Smooth muscle cell (in vitro differentiated cells): Measurements from ENCODE around the gene NCAPD3. TPM values are rescaled to one million over a fixed set of nuclear protein-coding genes. Genes with fewer than 3 reads are reported as not detected.

Source experiments
- DNase-seq: peaks from one replicate; lab custom pipeline; 2025; ENCODE audit not compliant: unreplicated experiment; lab: John Stamatoyannopoulos, UW
- H2AFZ ChIP-seq: fragments of 200-600 bp; sonication (generic); 2 replicates; pipeline ENCODE4 v1.6.0; 2016; ENCODE audit warnings: antibody characterized with exemption, low read depth, mild to moderate bottlenecking
- H3F3A ChIP-seq: fragments of 200-600 bp; sonication (generic); 2 replicates; pipeline ENCODE4 v1.6.0; 2017; ENCODE audit warnings: antibody characterized with exemption, low read depth
- H3K27ac ChIP-seq: fragments of 200-600 bp; sonication (generic); 2 replicates; pipeline ENCODE4 v1.5.1; 2016; ENCODE audit warnings: low read depth, mild to moderate bottlenecking
- H3K27me3 ChIP-seq: fragments of 200-600 bp; sonication (generic); 2 replicates; pipeline ENCODE4 v1.6.1; 2016; ENCODE audit warnings: low read depth, mild to moderate bottlenecking
- H3K36me3 ChIP-seq: fragments of 200-600 bp; sonication (generic); 2 replicates; pipeline ENCODE4 v1.5.1; 2016; ENCODE audit warnings: low read depth
- H3K4me1 ChIP-seq: fragments of 200-600 bp; sonication (generic); 2 replicates; pipeline ENCODE4 v1.5.1; 2016; ENCODE audit warnings: low read depth
- H3K4me2 ChIP-seq: fragments of 200-600 bp; sonication (generic); 2 replicates; pipeline ENCODE4 v1.6.0; 2016; ENCODE audit warnings: mild to moderate bottlenecking
- H3K4me3 ChIP-seq: fragments of 200-600 bp; sonication (generic); 2 replicates; pipeline ENCODE4 v1.5.1; 2016; ENCODE audit warnings: mild to moderate bottlenecking
- H3K79me2 ChIP-seq: fragments of 200-600 bp; sonication (generic); 2 replicates; pipeline ENCODE4 v1.6.0; 2016; ENCODE audit warnings: low read depth, mild to moderate bottlenecking
- H3K9ac ChIP-seq: fragments of 200-600 bp; sonication (generic); 2 replicates; pipeline ENCODE4 v1.6.0; 2016; ENCODE audit warnings: low read depth
- H3K9me3 ChIP-seq: fragments of 200-600 bp; sonication (generic); replicated peaks from 2 replicates; pipeline ENCODE4 v1.5.1; 2016; ENCODE audit warnings: low read depth
- H4K20me1 ChIP-seq: fragments of 200-600 bp; sonication (generic); 2 replicates; pipeline ENCODE4 v1.6.0; 2016; ENCODE audit warnings: low read depth
- WGBS: methylation state at CpG from one replicate; pipeline ENCODE4 v1.1.7; 2016; ENCODE audit warnings: low lambda C conversion rate; 5-methylcytosine and 5-hydroxymethylcytosine counted together
- polyA plus RNA-seq: library from polyadenylated mRNA; unstranded; fragments of >200 nt; fragmentation: Nextera tagmentation; extraction: Ambion mirVana; gene quantifications from 2 replicates; pipeline ENCODE4 v1.2.1, GENCODE V29; 2016
- total RNA-seq: library from RNA; depleted of rRNA; stranded (reverse); fragments of >200 nt; gene quantifications from 2 replicates; pipeline ENCODE4 v1.2.3, GENCODE V29; 2014
- TF ChIP-seq, protein P1 (sequence below): fragments of 200-600 bp; sonication (generic); IDR thresholded peaks from 2 replicates; pipeline ENCODE4 v1.5.1; 2017; ENCODE audit warnings: borderline replicate concordance, mild to moderate bottlenecking, antibody characterized with exemption; ENCODE audit not compliant: insufficient read depth, poor library complexity, severe bottlenecking

The NCAPD3 gene
- total and polyA plus RNA-seq, 2 experiments from 2014 or later = 6.6 to 11.0 TPM

GRCh38 chr11:134246100-134246499 lies 22.3 kb upstream of the NCAPD3 start:
- Histone ChIP-seq H3K27me3 (no peaks in the 10 kb centered on the region), H2AFZ (no peak overlapping the region), H4K20me1 (no peaks in the 10 kb centered on the region), H3K4me2 (no peak overlapping the region), H3K27ac (no peak overlapping the region), H3K79me2 (no peaks in the 10 kb centered on the region), H3K4me1 (no peaks in the 10 kb centered on the region), H3F3A (no peaks in the 10 kb centered on the region), H3K9ac (no peak overlapping the region), H3K36me3 (peaks cover 14% of the 10 kb centered on the region), H3K4me3 (no peak overlapping the region), H3K9me3 (no peaks in the 10 kb centered on the region)
- TF ChIP-seq, protein P1, sequence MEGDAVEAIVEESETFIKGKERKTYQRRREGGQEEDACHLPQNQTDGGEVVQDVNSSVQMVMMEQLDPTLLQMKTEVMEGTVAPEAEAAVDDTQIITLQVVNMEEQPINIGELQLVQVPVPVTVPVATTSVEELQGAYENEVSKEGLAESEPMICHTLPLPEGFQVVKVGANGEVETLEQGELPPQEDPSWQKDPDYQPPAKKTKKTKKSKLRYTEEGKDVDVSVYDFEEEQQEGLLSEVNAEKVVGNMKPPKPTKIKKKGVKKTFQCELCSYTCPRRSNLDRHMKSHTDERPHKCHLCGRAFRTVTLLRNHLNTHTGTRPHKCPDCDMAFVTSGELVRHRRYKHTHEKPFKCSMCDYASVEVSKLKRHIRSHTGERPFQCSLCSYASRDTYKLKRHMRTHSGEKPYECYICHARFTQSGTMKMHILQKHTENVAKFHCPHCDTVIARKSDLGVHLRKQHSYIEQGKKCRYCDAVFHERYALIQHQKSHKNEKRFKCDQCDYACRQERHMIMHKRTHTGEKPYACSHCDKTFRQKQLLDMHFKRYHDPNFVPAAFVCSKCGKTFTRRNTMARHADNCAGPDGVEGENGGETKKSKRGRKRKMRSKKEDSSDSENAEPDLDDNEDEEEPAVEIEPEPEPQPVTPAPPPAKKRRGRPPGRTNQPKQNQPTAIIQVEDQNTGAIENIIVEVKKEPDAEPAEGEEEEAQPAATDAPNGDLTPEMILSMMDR = no peak
- WGBS = 94% methylated on average over 11 of the region's 11 CpGs
- DNase-seq = no peak

DNA sequence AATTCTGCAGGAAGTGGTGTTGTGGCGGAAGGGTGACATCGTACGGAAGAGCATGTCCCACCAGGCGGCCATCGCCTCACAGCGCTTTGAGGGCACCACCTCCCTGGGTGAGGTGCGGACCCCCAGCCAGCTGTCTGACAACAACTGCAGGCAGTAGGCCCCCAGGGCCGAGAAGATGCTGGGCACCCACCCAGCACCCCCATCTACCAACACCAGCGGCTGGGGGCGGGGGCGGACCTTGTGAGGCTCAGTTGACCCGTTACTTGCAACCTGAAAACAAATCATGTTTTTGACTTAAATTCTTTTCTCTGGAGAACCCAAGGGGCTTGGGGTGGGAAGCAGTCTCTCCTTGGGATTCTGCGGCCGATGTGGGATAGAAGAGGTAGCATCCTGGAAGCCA lies 21.7 kb upstream of the NCAPD3 start:
- no peaks in the 10 kb centered on the region for H3K79me2 ChIP-seq
- H4K20me1 ChIP-seq = no peaks in the 10 kb centered on the region
- no peak overlapping the region for H3K4me3 ChIP-seq
- no peaks in the 10 kb centered on the region for H3K4me1 ChIP-seq
- H3K36me3 ChIP-seq = peaks cover 14% of the 10 kb centered on the region
- no peak overlapping the region for H3K27ac ChIP-seq
- H2AFZ ChIP-seq = no peak overlapping the region
- no peak overlapping the region for H3K9ac ChIP-seq
- TF ChIP-seq, protein P1 = no peak
- DNase-seq = no peak
- no peaks in the 10 kb centered on the region for H3K27me3 ChIP-seq
- no peaks in the 10 kb centered on the region for H3F3A ChIP-seq
- H3K9me3 ChIP-seq = no peaks in the 10 kb centered on the region
- 98% methylated on average over 14 of the region's 14 CpGs for WGBS
- H3K4me2 ChIP-seq = no peak overlapping the region

- no peaks in the 10 kb centered on the region for H3K27me3 ChIP-seq
- no peak overlapping the region for H3K4me3 ChIP-seq
- peaks cover 14% of the 10 kb centered on the region for H3K36me3 ChIP-seq
- H3K27ac ChIP-seq = no peak overlapping the region
- H3K4me1 ChIP-seq = no peaks in the 10 kb centered on the region
- TF ChIP-seq, protein P1 = peak; percentile 32
- H3K9ac ChIP-seq = no peak overlapping the region
- H3K9me3 ChIP-seq = no peaks in the 10 kb centered on the region
- no peak overlapping the region for H3K4me2 ChIP-seq
- H3F3A ChIP-seq = no peaks in the 10 kb centered on the region
- no peaks in the 10 kb centered on the region for H4K20me1 ChIP-seq
- no peak for DNase-seq
- H2AFZ ChIP-seq = no peak overlapping the region
- WGBS = 72% methylated on average over 7 of the region's 7 CpGs
- no peaks in the 10 kb centered on the region for H3K79me2 ChIP-seq
Observed at GRCh38 chr11:134244593-134244992, 20.8 kb upstream of the NCAPD3 start.

GRCh38 chr11:134243913-134244312 lies 20.1 kb upstream of the NCAPD3 start:
- Histone ChIP-seq H3K4me2 (no peak overlapping the region), H3K27ac (no peak overlapping the region), H3K9ac (no peak overlapping the region), H4K20me1 (no peaks in the 10 kb centered on the region), H3K36me3 (peaks cover 10% of the 10 kb centered on the region), H3K9me3 (no peaks in the 10 kb centered on the region), H3K79me2 (no peaks in the 10 kb centered on the region), H3K4me1 (no peaks in the 10 kb centered on the region), H3K4me3 (no peak overlapping the region), H3F3A (no peaks in the 10 kb centered on the region), H2AFZ (no peak overlapping the region), H3K27me3 (no peaks in the 10 kb centered on the region)
- TF ChIP-seq, protein P1 = no peak
- DNase-seq = no peak
- 96% methylated on average over 4 of the region's 4 CpGs for WGBS
